GM19467 (cell line): ENCODE data around the gene HHAT.

Experiments
- ATAC-seq: cut with Tn5 transposase; IDR thresholded peaks from one replicate; pipeline ENCODE4 v1.9.1; 2021; ENCODE audit warnings: mild to moderate bottlenecking, moderate library complexity; ENCODE audit not compliant: unreplicated experiment

Gene HHAT

GRCh38 chr1:210588357-210588756 lies 259.7 kb downstream of the HHAT start:
- ATAC-seq = no peak

- ATAC-seq = no peak
These were observed 260.2 kb downstream of the HHAT start for GRCh38 chr1:210588946-210589345.

DNA sequence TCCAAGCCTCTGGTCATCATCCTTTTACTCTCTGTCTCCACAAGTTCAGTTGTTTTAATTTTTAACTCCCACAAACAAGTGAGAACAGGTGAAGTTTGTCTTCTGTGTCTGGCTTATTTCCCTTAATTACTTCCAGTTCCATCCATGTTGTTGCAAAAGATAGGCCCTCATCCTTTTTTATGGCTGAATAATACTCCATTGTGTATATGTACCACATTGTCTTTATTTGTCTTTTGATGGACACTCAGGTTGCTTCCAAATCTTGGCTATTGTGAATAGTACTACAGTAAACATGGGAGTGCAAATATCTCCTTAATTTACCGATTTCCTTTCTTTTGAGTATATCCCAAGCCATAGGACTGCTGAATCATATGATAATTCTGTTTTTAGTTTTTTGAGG lies 262.5 kb downstream of the HHAT start:
- ATAC-seq = no peak

DNA sequence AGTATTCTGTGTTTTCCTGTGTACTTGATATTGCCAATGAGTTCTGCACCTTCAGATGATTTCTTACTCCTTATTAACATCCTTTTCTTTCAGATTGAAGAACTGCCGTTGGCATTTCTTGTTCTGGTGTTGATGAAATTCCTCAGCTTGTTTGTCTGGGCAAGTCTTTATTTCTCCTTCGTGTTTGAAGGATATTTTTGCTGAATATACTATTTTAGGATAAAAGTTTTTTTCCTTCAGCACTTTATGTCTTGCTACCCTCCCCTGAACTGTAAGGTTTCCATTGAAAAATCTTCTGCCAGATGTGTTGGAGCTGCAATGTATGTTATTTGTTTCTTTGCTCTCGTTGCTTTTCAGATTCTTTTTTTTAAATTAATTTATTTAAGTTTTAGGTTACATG lies 265.9 kb downstream of the HHAT start:
- no peak for ATAC-seq

GRCh38 chr1:210596641-210597040 lies 267.9 kb downstream of the HHAT start:
- ATAC-seq = no peak

- no peak for ATAC-seq
These were observed 268.9 kb downstream of the HHAT start for GRCh38 chr1:210597555-210598134.

- ATAC-seq = no peak
These were observed 269.5 kb downstream of the HHAT start for GRCh38 chr1:210598135-210598652.

DNA sequence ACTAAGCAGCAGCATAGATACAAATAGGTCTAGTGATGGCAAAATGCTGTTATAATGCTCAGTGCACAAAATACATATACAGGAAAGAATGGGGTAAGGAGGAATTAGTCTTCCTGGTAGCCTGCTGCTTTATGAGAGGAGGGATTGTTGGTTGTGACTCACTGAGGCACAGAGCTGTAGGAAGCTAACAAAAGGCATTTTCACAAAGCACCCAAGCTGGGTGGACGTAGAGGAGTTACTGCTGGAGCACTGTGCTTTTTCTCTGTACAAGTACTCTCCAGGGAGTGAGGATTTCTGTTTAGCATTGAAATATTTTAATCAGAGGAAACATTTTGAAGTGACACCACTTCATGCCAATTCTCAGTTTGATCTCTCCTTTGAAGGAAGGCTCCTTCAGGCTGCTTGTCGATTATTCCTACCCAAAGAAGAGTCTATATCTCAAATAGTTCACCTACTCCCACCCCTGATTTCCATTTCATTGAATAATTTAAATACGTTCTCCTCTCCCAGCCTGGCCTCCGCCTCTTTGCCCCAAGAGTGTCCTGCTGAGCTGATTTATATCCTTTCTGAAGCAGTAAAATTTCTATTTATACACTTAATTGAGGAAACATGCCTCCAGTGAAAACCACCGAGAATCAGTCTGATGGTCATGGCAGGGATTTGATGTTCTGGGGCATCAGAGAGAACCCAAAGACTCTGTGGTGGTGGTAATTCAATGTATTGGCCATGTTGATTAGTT lies 271.9 kb downstream of the HHAT start:
- no peak for ATAC-seq

GRCh38 chr1:210603123-210603522 lies 274.4 kb downstream of the HHAT start:
- no peak for ATAC-seq

DNA sequence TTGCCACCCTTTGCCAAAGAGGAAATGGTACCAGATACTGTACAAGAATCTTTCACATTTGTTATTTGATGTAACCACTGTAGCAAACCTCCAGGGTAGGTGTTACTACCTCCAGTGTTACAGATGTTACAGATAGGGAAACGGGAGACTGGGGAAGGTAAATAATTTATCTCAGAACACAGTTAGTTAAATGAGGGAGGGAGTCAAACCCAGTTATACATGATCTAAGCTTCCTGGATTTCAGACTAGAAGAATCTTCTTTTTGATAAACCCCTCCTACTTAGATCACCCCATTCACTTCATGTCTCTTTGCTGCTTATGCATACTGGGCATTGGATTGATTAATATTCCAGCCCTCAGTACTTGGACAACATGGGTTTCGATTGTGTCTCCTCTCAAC lies 276.4 kb downstream of the HHAT start:
- no peak for ATAC-seq

DNA sequence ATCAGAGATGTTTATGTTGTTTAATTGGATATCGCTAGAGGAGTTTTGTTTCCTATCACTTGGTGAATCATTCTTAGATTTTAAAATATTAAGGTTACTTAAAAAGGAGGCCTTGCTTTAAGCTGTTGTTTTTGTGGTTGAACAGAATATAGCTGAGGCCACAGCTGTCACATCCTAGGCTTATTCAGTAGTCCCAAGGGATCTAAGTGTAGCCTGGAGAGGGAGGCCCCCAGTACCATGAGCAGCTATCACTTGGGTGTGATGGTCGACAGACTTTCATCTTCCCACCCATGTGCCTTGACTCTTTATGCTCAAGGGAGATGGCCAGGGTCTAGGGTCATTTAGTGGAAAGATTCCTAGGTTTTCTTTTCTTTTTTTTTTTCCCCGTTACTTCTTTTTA lies 278.7 kb downstream of the HHAT start:
- ATAC-seq = no peak

DNA sequence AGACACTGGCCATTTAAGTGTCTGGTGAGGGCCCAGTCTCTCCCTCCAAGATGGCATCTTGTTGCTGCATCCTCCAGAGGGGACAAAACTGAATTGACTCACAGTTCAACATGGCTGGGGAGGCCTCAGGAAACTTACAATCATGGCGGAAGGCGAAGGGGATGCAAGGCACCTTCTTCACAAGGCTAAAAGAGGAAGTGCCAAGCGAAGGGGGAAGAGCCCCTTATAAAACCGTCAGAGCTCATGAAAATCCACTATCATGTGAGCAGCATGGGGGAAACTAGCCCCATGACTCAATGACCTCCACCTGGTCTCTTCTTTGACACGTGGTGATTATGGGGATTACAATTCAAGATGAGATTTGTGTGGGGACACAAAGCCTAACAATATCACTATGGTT lies 280.1 kb downstream of the HHAT start:
- ATAC-seq = no peak

DNA sequence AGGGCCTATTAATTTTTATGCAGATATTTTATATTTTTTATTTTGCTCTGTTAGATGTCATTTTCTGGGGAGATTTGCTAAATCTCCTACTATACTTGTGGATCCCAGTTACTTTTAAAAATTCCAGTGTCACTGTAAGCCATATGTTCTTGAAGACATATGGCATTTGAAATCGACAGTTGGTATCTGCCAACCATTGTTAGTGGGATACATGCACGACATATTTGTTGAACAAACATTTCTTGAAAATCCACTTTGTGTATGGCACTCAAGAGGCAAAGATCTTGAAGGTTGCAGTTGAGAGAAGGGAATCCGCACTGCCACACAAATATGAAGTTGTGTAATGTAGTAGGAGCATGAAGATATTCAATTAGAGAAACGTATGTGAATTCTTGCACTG lies 287.7 kb downstream of the HHAT start:
- ATAC-seq = no peak

DNA sequence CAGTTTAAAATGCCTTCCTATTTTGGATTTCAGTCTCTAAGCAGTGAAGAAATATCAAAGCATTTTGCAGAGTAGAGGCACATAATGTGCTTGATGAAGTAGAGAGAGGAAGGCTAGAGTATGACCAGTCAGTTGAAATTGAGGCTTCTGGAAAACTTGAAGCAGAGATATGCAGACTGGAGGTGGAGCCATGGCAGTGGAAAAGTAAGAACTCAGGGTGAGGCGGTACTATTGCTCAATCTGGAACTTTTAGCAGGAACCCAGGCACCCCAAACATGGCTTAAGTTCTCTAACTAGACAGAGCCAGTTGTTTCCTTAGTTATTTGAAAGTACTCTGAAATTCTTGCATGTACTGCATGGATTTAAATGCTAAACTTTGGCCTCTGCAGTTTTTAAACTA lies 288.6 kb downstream of the HHAT start:
- no peak for ATAC-seq

- ATAC-seq = no peak
These were observed 289.7 kb downstream of the HHAT start for GRCh38 chr1:210618369-210618768.

DNA sequence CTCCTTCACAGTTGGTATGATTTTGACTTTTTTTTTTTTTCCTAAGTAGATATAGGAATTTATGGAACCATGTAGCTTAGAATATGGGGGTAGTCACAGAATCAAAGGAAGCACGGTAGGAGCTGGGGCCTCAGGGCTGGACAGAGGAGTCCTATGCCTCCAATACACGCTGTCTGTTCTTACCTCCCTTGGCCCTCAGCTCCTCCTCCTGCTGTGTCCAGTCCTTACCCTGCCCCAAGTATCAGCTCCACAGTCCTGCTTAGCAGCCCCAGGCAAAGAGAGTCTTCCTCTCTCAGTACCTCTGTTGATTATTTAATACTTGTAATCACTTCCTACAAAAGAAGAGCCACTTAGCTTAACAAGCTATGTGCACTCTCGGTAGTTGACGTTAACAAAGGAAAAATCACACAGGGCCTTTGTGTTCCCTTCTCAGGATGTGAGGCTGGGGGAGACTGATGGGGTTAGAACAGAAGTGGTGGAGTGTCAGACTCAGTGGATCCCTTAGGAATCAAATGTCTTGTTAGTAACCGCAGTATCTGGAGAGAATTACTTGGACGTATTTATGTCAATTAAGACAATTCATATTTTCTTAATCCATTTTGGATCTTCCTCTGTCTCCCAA lies 292.3 kb downstream of the HHAT start:
- no peak for ATAC-seq

- no peak for ATAC-seq
These were observed 293.0 kb downstream of the HHAT start for GRCh38 chr1:210621712-210622111.

DNA sequence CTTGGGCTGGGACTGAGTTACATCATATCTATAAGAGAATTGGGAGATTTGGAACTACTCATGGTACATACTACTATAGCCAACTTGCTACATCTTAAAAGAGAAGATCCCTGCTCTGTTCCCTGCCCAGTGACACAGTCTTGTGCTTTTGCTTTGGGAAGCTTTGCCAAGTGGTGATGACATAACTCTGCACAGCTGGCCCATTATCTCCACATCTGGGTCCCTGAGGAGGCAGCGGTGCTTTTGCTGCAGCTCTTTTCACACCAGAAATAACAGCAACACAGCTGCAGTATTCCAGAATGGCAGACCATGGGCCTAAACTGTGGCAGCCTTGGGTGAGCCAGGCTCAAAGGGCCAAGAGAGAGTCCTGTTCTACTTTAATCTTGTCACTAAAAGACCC lies 296.0 kb downstream of the HHAT start:
- no peak for ATAC-seq

DNA sequence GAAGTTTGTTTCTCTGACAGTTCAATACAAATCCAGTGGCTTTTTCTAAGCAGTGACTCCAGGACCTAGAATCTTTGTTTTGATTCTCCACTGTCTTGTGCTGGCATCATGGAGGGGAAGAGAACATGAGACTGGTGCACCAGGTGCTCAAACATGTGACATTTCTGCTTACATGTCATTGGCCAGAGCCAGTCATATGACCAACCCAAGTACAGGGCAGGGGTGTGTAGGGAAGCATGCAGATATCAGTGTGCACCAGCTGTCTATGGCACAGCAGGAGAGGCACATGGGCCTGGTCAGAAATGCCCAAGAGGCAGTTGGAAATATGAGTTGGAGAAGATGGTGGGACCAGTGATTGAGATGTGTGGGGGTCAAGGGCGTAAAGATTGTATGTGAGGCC lies 297.0 kb downstream of the HHAT start:
- no peak for ATAC-seq

- no peak for ATAC-seq
These were observed 297.6 kb downstream of the HHAT start for GRCh38 chr1:210626341-210626740.

DNA sequence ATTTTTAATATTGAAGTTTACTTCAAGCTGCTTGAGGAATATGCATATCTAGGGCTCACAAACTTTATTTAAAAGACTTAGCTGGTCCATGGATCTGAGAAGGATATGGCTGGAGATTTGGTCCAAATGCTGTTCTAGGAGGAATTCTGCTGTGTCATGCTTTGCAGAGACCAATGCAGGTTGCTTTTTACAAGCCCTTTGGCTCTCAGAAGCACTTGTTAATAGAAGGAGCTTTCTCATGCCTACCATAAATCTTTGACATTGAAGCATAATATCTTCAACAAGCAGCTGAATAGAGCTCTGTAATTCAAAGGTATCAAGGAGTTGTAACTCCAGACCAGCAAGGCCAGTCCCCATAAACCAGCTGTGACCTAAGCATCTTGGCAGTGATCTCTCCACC lies 299.1 kb downstream of the HHAT start:
- ATAC-seq = no peak

GRCh38 chr1:210629276-210629675 lies 300.6 kb downstream of the HHAT start:
- no peak for ATAC-seq
